ENCODE data around the gene AVPR2. TPM values are rescaled to one million over a fixed set of nuclear protein-coding genes. Genes with fewer than 3 reads are reported as not detected.

Gene AVPR2
- total RNA-seq, 2 donors from 2014 or later, result 2.3 to 4.7 TPM

DNA sequence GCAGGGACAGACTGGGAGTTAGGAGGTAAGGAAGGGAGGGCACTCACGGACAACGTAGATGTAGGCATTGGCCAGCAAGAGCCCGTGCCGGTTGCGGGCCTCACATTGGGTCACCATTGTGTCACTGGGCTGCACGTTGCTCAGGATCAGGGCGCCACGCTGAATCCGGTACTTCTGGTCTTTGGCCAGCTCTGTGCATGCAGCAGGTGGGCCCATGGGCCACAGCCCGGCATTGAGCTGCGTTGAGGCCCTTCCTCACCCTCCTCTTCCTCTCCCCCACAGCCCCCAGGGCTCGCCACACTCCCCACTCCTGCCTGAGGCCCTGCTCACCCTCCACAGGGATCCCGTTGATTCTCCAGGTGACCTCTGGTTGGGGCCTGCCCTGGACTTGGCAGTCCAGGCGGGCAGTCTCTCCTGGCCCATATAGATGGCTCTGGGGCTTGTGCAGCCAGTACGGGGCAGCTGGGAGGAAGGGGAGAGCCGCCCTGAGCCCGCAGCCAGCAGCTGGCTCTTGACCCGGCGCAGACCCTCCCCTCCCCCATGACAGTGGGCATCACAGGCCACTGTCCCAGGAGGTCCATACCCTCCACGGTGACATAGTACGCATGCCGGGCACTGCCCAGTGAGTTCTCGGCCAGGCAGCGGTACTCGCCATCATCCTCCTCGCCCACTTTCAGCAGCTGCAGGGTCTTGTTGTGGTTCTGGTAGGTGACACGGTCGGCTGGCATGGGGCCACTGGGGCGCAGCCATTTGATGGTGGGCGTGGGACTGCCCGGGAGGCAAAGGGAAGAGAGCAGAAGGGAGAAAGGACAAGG lies 34.8 kb upstream of the AVPR2 start:
- H3K27ac ChIP-seq, result no peak overlapping the region
- TF ChIP-seq, protein P1, sequence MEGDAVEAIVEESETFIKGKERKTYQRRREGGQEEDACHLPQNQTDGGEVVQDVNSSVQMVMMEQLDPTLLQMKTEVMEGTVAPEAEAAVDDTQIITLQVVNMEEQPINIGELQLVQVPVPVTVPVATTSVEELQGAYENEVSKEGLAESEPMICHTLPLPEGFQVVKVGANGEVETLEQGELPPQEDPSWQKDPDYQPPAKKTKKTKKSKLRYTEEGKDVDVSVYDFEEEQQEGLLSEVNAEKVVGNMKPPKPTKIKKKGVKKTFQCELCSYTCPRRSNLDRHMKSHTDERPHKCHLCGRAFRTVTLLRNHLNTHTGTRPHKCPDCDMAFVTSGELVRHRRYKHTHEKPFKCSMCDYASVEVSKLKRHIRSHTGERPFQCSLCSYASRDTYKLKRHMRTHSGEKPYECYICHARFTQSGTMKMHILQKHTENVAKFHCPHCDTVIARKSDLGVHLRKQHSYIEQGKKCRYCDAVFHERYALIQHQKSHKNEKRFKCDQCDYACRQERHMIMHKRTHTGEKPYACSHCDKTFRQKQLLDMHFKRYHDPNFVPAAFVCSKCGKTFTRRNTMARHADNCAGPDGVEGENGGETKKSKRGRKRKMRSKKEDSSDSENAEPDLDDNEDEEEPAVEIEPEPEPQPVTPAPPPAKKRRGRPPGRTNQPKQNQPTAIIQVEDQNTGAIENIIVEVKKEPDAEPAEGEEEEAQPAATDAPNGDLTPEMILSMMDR (IDR thresholded peaks at IDR 0.05), result no peak
- no peak for DNase-seq (ENCODE audit: low spot score)
- no peaks in the 10 kb centered on the region for H3K4me1 ChIP-seq
- H3K36me3 ChIP-seq, result no peaks in the 10 kb centered on the region
- H3K27me3 ChIP-seq, result no peaks in the 10 kb centered on the region
- H3K9me3 ChIP-seq, result no peaks in the 10 kb centered on the region
- no peak overlapping the region for H3K4me3 ChIP-seq

DNA sequence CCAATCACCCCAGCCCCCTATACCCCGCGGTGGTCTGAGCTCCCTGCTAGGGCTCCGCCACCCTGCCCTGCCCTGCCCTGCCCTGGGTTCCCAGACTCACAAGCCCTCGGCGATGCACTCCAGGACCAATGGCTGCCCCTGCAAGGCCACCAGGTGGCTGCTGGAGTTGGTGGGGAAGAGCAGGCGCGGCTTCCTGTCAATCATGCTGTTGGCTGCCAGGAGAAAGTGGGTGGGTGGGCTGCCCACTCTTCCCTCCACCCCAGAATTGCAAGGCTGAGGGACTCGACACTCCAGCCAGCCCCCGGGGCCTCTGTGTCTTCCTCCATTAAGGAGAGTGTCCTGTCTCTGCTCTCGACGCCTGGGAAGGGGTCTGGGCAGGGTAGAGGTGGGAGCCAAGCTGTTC lies 34.2 kb upstream of the AVPR2 start:
- TF ChIP-seq, protein P1 (IDR thresholded peaks at IDR 0.05), result no peak
- H3K27ac ChIP-seq, result no peak overlapping the region
- no peaks in the 10 kb centered on the region for H3K27me3 ChIP-seq
- no peaks in the 10 kb centered on the region for H3K4me1 ChIP-seq
- no peak overlapping the region for H3K4me3 ChIP-seq
- H3K9me3 ChIP-seq, result no peaks in the 10 kb centered on the region
- no peak for DNase-seq (ENCODE audit: low spot score)
- H3K36me3 ChIP-seq, result no peaks in the 10 kb centered on the region

DNA sequence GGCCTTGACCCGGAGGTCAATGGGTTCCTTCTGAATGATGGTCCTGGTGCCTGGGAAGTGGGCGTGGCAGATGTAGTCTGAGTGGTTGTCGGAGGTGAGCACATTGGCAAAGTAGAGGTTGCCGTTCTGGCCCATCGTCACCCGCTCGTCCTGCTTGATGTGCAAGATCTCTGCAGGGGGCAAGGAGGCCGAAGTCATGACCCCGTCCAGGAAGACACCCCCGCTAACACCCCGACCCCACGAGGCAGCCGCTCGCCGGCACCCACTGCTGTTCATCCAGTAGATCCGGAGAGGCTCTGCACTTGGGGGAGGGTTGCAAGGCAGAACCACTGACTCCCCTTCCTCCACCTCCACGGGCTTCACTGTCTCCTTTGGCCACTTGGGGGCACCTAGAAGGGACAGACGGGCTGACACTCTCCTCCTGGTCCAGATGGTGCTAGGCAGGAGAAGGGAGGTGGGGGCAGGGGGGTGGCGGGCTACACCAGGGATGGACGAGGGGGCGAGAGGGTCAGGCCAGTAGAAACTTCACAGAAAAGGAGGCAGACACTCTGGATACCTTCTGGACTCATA lies 33.6 kb upstream of the AVPR2 start:
- Histone ChIP-seq H3K27ac (no peak overlapping the region), H3K27me3 (no peaks in the 10 kb centered on the region), H3K36me3 (no peaks in the 10 kb centered on the region), H3K4me1 (no peaks in the 10 kb centered on the region), H3K9me3 (no peaks in the 10 kb centered on the region), H3K4me3 (no peak overlapping the region)
- no peak for DNase-seq (ENCODE audit: low spot score)
- TF ChIP-seq, protein P1 (IDR thresholded peaks at IDR 0.05), result no peak

DNA sequence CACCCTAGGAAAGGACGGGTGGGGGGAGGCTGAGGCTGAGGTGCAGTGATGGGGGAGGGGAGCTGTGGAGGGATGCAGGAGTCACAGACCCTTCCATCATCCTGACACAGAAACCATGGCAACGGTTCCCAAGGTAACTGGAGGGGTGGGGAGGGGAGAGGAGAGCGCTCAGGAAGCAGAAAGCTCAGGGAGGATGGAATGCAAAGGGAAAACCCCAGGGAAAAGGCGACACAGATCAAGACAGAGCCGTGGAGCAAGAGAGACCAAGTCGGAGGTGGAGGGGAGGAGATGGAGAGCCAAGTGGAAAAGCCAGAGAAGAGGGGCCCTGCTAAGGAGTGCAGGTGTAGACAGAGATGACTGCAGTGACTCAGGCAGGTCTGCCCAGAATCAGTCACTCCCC lies 33.0 kb upstream of the AVPR2 start:
- no peaks in the 10 kb centered on the region for H3K4me1 ChIP-seq
- H3K27ac ChIP-seq, result no peak overlapping the region
- H3K9me3 ChIP-seq, result no peaks in the 10 kb centered on the region
- no peaks in the 10 kb centered on the region for H3K36me3 ChIP-seq
- no peaks in the 10 kb centered on the region for H3K27me3 ChIP-seq
- no peak overlapping the region for H3K4me3 ChIP-seq
- no peak for DNase-seq (ENCODE audit: low spot score)
- TF ChIP-seq, protein P1 (IDR thresholded peaks at IDR 0.05), result no peak

DNA sequence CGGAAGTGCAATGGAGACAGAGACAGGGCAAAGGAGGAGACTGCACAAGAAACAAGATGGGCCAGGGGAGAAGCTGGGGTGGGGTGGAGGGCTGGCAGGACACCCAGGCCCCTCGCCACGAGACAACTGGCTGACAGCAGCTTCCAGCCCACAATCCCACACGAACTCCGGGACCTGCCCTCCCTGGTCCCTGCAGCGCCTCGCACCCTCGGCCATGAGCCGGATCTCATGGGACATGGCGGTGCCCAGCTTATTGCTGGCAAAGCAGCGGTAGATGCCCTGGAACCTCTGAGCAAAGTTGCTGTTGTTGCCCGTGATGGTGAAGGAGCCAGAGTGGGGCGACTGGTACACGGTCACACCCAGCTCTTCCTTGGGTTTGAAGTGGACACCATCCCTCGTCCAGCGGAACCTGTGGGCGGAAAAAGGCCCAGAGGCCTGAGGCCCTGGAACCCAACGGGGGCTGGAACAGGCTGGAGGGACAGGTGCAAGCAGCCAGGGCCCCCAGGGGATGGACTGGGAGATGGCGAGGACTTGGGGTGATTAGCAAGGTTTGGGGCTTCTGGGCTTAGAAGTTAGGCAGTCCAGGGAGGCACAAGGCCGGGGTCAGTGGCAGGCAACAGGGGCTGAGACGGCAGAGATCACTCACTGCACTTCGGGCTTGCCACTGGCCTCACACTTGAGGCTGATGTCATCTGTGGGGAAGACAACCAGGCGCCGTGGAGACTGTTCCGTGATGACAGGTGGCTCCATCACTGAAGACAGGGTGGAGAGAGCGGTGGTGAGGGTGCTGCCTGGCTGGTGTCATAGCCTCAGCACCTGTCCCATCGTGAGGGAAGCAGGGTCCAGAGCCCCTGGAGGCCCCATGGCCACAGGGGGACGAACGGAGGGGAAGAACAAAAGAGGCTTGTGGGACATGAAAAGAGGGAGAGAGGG lies 32.3 kb upstream of the AVPR2 start:
- TF ChIP-seq, protein P1 (IDR thresholded peaks at IDR 0.05), result no peak
- H3K4me1 ChIP-seq, result no peaks in the 10 kb centered on the region
- H3K9me3 ChIP-seq, result no peaks in the 10 kb centered on the region
- no peak for DNase-seq (ENCODE audit: low spot score)
- H3K36me3 ChIP-seq, result no peaks in the 10 kb centered on the region
- H3K4me3 ChIP-seq, result no peak overlapping the region
- H3K27me3 ChIP-seq, result no peaks in the 10 kb centered on the region
- H3K27ac ChIP-seq, result no peak overlapping the region
